ENCODE data around the gene SNTG2.
"Not testable (repeated sequence)": the region's sequence is repeated elsewhere in the genome, so short reads cannot be mapped to it uniquely, and the experiment has no call there.

The SNTG2 gene

GRCh38 chr2:950080-950966 is at the start of gene SNTG2:
Gene SNTG2 (plus strand): TSS chr2:950849. CDS start chr2:950997, 148 bp downstream.
- DNase-seq (ENCODE audit: low read depth in 2 of 2) = peak; percentile 19 to 36

- DNase-seq (ENCODE audit: low read depth in 2 of 2) = no peak
These were observed 48.1 kb upstream of the SNTG2 start for GRCh38 chr2:902584-902983.

DNA sequence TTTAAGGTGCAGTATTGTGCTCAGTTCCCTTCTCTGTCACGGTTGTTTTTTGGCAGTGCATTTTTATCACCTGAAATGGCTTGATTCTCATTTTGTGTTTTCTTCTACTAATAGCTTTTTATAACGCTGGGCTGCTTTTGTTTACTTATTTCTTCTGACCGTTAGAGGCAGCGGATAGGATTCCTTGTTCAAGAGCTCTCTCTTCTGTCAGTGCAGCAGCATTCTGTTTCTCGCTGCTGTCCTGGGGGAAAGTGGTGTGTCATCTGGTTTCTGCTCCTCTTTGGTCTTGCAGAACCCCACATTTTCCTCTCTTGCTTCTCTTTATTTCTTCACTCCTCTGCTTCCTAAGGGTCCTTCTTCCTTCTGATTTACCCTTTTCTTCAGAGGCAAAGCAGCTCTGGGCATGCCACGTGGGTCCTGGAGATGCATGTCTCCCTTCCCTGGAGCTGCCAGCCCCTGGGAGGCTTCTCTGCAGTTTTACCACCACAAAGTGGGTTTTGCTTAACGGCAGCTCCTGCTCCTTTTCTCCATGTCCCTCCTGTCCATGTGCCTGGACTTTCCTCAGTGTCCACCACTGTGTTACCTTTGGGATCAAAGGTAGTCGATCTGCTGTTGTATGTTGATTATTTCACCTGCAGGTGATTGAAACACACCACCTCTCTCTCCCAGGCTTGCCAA is 47.3 kb upstream of the SNTG2 start:
- no peak for DNase-seq (ENCODE audit: low read depth in 2 of 2)

DNA sequence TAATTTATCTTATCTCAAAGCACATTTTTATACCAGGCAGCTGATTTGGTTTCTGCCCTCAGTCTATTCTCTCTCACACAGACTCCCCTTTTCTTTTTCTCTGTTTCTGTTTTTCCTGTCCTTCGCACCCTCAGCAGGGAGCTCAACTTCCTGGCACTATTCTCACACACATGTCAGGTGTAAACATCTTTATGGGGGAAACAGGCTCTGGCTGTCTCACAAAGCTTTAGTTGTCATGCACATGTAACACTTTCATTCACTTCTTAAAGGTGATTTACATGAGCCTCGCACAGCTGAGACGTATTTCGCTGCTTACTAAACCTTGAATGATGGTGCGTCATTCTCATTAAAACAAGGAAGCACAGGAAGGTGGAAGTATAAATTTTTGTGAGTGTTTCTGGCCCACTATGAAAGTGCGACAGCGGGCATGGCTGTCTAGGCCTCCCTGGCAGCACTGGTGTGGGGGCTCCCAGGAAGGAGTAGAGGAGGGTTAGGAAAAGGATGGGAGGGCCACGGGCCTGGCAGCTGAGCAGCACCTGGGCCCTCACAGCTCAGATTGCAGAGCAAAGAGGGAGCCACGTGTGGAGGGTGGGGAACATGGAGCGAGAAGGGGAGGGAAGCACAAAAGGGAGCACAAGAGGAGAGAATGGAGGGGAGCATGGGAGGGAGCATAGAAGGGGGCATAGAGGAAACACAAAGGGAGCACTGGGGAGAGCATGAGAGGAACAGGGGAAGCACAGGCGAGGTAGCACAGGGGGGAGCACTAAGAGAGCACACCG is 46.2 kb upstream of the SNTG2 start:
- DNase-seq (ENCODE audit: low read depth in 2 of 2) = no peak

DNA sequence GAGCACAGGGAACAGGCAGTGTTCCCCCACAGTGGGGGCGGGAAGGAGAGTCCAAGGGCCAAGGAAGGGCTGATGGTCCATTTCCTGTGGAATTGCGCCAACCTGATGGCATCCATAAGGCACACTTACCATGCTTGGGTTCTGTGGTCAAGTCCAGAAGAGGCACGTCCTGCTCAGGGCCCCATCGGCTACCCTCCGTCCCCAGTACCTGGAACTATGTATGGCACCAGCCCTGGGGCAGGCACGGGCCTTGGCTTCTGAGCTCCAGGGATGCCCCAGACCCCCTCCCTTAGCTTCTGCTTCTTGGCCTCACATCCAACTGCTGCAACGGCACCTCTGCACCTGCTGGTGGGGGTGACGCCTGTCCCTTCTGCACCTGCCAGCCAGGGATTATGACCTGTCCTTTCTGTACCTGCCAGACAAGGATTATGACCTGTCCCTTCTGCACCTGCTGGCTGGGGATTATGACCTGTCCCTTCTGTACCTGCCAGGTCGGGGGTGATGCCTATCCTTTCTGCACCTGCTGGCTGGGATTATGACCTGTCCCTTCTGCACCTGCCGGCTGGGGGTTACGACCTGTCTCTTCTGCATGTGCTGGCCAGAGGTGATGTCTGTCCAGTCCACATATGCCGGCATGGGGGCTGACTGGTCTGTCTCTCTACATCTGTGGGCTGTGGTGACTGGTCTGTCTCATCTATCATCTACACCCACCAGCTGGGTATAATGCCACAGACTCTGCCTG is 45.4 kb upstream of the SNTG2 start:
- DNase-seq (ENCODE audit: low read depth in 2 of 2) = no peak

GRCh38 chr2:905833-906140 is 44.9 kb upstream of the SNTG2 start:
- DNase-seq (ENCODE audit: low read depth in 2 of 2) = no peak

- DNase-seq (ENCODE audit: low read depth in 2 of 2) = no peak
These were observed 42.9 kb upstream of the SNTG2 start for GRCh38 chr2:907706-908105.

DNA sequence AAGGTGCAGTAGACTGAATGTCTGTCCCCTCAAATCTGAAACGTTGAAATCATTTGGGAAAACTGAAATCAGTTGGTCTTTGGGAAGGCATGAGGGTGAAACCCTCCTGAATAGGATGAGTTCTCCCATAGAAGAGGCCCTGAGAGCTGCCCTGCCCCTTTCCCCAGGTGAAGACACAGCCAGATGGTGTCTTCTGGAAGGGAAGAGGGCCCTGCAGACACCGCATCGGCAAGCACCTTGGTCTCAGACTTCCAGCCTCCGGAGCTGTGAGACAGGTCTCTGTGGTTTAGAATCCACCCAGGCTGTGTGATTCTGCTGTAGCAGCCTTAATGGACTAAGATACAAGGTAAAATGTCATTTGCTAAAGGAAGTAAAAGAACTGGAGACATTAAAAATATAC is 42.1 kb upstream of the SNTG2 start:
- DNase-seq (ENCODE audit: low read depth in 2 of 2) = no peak

DNA sequence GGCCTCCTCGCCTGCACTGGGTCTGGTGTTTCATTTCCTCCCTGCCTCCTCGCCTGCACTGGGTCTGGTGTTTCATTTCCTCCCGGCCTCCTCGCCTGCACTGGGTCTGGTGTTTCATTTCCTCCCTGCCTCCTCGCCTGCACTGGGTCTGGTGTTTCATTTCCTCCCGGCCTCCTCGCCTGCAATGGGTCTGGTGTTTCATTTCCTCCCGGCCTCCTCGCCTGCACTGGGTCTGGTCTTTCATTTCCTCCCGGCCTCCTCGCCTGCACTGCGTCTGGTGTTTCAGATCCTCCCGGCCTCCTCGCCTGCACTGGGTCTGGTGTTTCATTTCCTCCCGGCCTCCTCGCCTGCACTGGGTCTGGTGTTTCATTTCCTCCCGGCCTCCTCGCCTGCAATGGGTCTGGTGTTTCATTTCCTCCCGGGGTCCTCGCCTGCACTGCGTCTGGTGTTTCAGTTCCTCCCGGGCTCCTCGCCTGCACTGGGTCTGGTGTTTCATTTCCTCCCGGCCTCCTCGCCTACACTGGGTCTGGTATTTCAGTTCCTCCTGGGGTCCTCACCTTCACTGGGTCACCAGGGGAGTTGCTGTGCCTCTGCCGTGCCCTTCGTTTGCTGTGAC is 40.8 kb upstream of the SNTG2 start:
- DNase-seq (ENCODE audit: low read depth in 2 of 2) = not testable (repeated sequence)

- no peak for DNase-seq (ENCODE audit: low read depth in 2 of 2)
These were observed 40.0 kb upstream of the SNTG2 start for GRCh38 chr2:910698-911097.

- no peak for DNase-seq (ENCODE audit: low read depth in 2 of 2)
These were observed 34.7 kb upstream of the SNTG2 start for GRCh38 chr2:915979-916378.

GRCh38 chr2:916935-917334 is 33.7 kb upstream of the SNTG2 start:
- no peak for DNase-seq (ENCODE audit: low read depth in 2 of 2)

GRCh38 chr2:919672-920071 is 31.0 kb upstream of the SNTG2 start:
- no peak for DNase-seq (ENCODE audit: low read depth in 2 of 2)

DNA sequence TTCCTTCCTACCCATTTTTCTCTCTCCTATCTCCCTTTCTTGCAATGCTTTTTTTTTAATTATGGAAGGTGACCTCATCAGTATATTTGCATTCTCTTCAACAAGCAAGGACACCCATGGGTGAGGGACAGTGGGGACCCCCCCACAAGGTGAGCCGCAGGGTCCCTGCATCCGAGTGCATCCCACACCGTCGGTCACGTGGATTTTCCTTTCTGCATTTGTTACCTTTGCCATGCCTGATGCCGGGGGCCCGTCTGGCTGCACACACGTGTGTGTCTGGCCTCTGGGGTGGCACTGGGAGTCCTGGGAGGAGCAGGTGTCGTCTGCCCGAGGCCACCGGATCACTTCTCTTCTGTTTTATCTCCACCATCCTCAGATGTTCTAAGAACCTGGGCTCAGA is 30.1 kb upstream of the SNTG2 start:
- no peak for DNase-seq (ENCODE audit: low read depth in 2 of 2)

- DNase-seq (ENCODE audit: low read depth in 2 of 2) = no peak
These were observed 29.6 kb upstream of the SNTG2 start for GRCh38 chr2:920999-921398.

DNA sequence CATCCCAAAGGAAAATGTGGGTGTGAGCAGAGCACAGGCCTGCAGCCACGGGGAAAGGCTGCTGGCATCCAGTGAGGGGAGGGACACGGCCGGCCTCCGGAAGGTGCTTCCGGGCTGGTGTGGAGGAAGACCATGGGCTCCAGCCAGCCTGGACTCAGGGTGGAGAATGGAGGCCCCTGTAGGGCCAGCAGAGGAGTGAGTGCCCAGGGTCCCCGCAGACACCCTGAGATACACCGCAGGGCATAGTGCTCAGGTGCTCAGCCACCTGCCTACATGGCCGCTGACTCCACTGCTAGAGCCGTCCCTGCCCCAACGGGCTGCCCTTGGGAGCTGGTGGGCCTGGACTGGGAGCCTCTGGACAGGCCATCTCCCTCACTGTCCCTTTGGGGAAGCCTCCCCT is 28.5 kb upstream of the SNTG2 start:
- DNase-seq (ENCODE audit: low read depth in 2 of 2) = no peak

- DNase-seq (ENCODE audit: low read depth in 2 of 2) = no peak
These were observed 26.6 kb upstream of the SNTG2 start for GRCh38 chr2:923832-924601.

GRCh38 chr2:924701-925100 is 25.9 kb upstream of the SNTG2 start:
- DNase-seq (ENCODE audit: low read depth in 2 of 2) = no peak

DNA sequence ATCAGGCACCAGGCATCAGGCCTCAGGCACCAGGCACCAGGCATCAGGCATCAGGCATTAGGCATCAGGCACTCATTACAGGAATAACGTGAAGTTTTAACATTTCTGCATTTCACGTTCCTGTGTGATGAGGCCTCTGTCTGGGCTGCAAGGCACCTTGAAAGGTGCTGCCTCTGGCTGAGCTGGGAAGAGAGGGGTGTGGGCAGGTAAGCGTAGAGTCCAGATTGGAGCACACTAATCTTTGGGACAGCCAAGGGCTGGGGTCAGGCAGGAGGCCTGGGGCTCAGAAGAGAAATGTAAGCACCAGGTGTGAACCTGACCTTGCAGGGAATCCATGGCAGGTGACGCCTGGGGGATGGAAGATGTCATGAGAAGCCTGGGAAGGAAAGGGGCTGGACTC is 25.3 kb upstream of the SNTG2 start:
- DNase-seq (ENCODE audit: low read depth in 2 of 2) = no peak

- DNase-seq (ENCODE audit: low read depth in 2 of 2) = no peak
These were observed 24.9 kb upstream of the SNTG2 start for GRCh38 chr2:925711-926110.

All from stimulated activated CD8-positive, alpha-beta memory T cell treated with anti-CD3 and anti-CD28 coated beads, Interleukin-7, amount 100 ng/mL, for 1 hour (primary cell).